B cell (primary cell): ENCODE measurements around the gene UNC5B. TPM values are rescaled to one million over a fixed set of nuclear protein-coding genes. Genes with fewer than 3 reads are reported as not detected.
A peak's percentile ranks its signal among the peaks of the same experiment; 100 is the strongest.

Source experiments
- ATAC-seq: fragments of 200-7000 bp; cut with Tn5 transposase; one replicate; pipeline ENCODE4 v1.10.0; 2021; ENCODE audit warnings: low read depth, mild to moderate bottlenecking, moderate number of reproducible peaks, moderate library complexity
- CTCF ChIA-PET: fragments of 350-600 bp; sonication (Branson Sonifier 250); formaldehyde crosslinking; loops from one replicate; lab custom pipeline; 2021; ENCODE audit warnings: antibody characterized with exemption, inconsistent platforms; lab: Charles Lee
- POLR2A ChIA-PET: fragments of 350-600 bp; sonication (Branson Sonifier 250); formaldehyde crosslinking; loops from one replicate; lab custom pipeline; 2021; ENCODE audit warnings: antibody characterized with exemption; lab: Charles Lee
- DNase-seq: peaks from one replicate; pipeline ENCODE4 v3.0.0; 2013
- H2AFZ ChIP-seq: 2 replicates; pipeline ENCODE4 v1.6.1; 2012; ENCODE audit warnings: mild to moderate bottlenecking, low read depth, low read length; ENCODE audit not compliant: insufficient read depth, poor library complexity, severe bottlenecking
- H3K27ac ChIP-seq, 2 donors: 1 replicate in 1 of 2; 2 replicates in 1 of 2; pipeline ENCODE4 v1.5.1; 2012 to 2013; ENCODE audit warnings: low read length in 2 of 2, mild to moderate bottlenecking in 2 of 2, moderate library complexity in 1 of 2
- H3K27me3 ChIP-seq, 4 experiments: fragments of 200-600 bp in 1 of 4; sonication (generic) in 1 of 4; replicated peaks in 1 of 4; 1 replicate in 2 of 4; 2 replicates in 2 of 4; pipeline versions ENCODE4 v1.6.1 to v1.7.0; 2013 to 2016; ENCODE audit warnings: low read length in 3 of 4, mild to moderate bottlenecking in 2 of 4, mixed read lengths in 1 of 4, moderate library complexity in 1 of 4; ENCODE audit not compliant: insufficient read depth in 4 of 4, control insufficient read depth in 3 of 4; ENCODE audit errors: control extremely low read depth in 1 of 4
- H3K36me3 ChIP-seq, 2 experiments: replicated peaks in 1 of 2; 1 replicate in 1 of 2; 2 replicates in 1 of 2; pipeline versions ENCODE4 v1.6.1 to v1.7.1; 2013; ENCODE audit warnings: low read length in 1 of 2; ENCODE audit not compliant: insufficient read depth in 2 of 2, control insufficient read depth in 1 of 2; ENCODE audit errors: control extremely low read depth in 1 of 2, extremely low read depth in 1 of 2
- H3K4me1 ChIP-seq, 2 donors: fragments of 200-600 bp in 1 of 2; sonication (generic) in 1 of 2; 1 replicate in 1 of 2; 2 replicates in 1 of 2; pipeline versions ENCODE4 v1.5.1 to v1.6.1; 2013 to 2017; ENCODE audit warnings: low read length in 2 of 2; ENCODE audit not compliant: control insufficient read depth in 2 of 2, insufficient read depth in 2 of 2
- H3K4me2 ChIP-seq: replicated peaks from 2 replicates; pipeline ENCODE3; 2012; ENCODE audit warnings: mild to moderate bottlenecking, low read depth, low read length; ENCODE audit not compliant: poor library complexity, severe bottlenecking
- H3K4me3 ChIP-seq, 5 experiments: fragments of 200-600 bp in 1 of 5; sonication (generic) in 1 of 5; 1 replicate in 3 of 5; 2 replicates in 2 of 5; pipeline versions ENCODE4 v1.5.1 to v1.7.0; 2011 to 2016; ENCODE audit warnings: low read length in 4 of 5, mild to moderate bottlenecking in 4 of 5, low read depth in 2 of 5, control low read depth in 1 of 5, moderate library complexity in 1 of 5; ENCODE audit not compliant: insufficient read depth in 1 of 5; ENCODE audit errors: control extremely low read depth in 1 of 5, extremely low read depth in 1 of 5
- H3K79me2 ChIP-seq: fragments of 200-600 bp; sonication (generic); one replicate; pipeline ENCODE4 v1.6.0; 2016; ENCODE audit warnings: low read length; ENCODE audit not compliant: control insufficient read depth, insufficient read depth
- H3K9ac ChIP-seq: fragments of 200-600 bp; sonication (generic); 2 replicates; pipeline ENCODE4 v1.6.1; 2017; ENCODE audit warnings: mild to moderate bottlenecking, low read length, moderate library complexity
- H3K9me3 ChIP-seq, 3 donors: one replicate each; pipeline versions ENCODE4 v1.6.1 to v1.7.1; 2013; ENCODE audit warnings: low read length in 2 of 3; ENCODE audit not compliant: control insufficient read depth in 2 of 3, insufficient read depth in 1 of 3; ENCODE audit errors: control extremely low read depth in 1 of 3
- H4K20me1 ChIP-seq: 2 replicates; pipeline ENCODE4 v1.6.0; 2012; ENCODE audit warnings: mild to moderate bottlenecking, low read length; ENCODE audit not compliant: insufficient read depth, control insufficient read depth, poor library complexity, severe bottlenecking
- H3K27ac Mint-ChIP-seq: one replicate; pipeline ENCODE4 v1.8.0; 2021; ENCODE audit warnings: mixed read lengths
- H3K27me3 Mint-ChIP-seq: one replicate; pipeline ENCODE4 v1.8.0; 2021; ENCODE audit warnings: mixed read lengths
- H3K4me1 Mint-ChIP-seq: one replicate; pipeline ENCODE4 v1.8.0; 2021; ENCODE audit warnings: mixed read lengths
- H3K4me3 Mint-ChIP-seq: one replicate; pipeline ENCODE4 v1.8.0; 2021; ENCODE audit warnings: mixed read lengths
- H3K9me3 Mint-ChIP-seq: one replicate; pipeline ENCODE4 v1.8.0; 2022; ENCODE audit warnings: mixed read lengths; ENCODE audit not compliant: insufficient read depth
- EZH2 ChIP-seq: IDR thresholded peaks from 2 replicates; pipeline ENCODE4 v1.6.1; 2012; ENCODE audit warnings: borderline replicate concordance, low read depth, mild to moderate bottlenecking, moderate library complexity, low read length; ENCODE audit not compliant: insufficient read depth, poor library complexity, severe bottlenecking
- WGBS: methylation state at CpG from one replicate; pipeline ENCODE4 v1.1.5; 2013; ENCODE audit warnings: missing lambda C conversion rate; ENCODE audit not compliant: insufficient coverage; 5-methylcytosine and 5-hydroxymethylcytosine counted together
- intact Hi-C: fragments of 100-400 bp; cut with micrococcal nuclease; formaldehyde crosslinking; loops from one replicate; pipeline ENCODE4 v1.10.0; 2022
- polyA plus RNA-seq: library from polyadenylated mRNA; depleted of rRNA; stranded (reverse); fragments of >200 nt; gene quantifications from 2 replicates; pipeline ENCODE4 v1.2.3, GENCODE V29; 2012
- total RNA-seq, 2 donors: library from RNA; stranded (reverse); fragments of 120-200 nt in 1 of 2; gene quantifications; 1 replicate in 1 of 2; 2 replicates in 1 of 2; pipeline versions ENCODE4 v1.2.3 to v1.2.4, GENCODE V29; 2013 to 2022
- TF ChIP-seq, protein P1 (sequence below): fragments of 200-600 bp; IDR thresholded peaks from one replicate; pipeline ENCODE4 v1.8.0; 2022; ENCODE audit warnings: antibody characterized with exemption, mild to moderate bottlenecking

Gene UNC5B
- total and polyA plus RNA-seq, 2 donors (not counting 1 experiment from before 2014, with no cell fraction given): not detected

- Histone ChIP-seq H3K27ac (peak overlapping the region in 1 of 2 donors; percentile 39), H3K4me2 (peak overlapping the region; percentile 47), H2AFZ (no peak overlapping the region), H3K9ac (no peak overlapping the region), H3K9me3 (no peaks in the 10 kb centered on the region), H3K36me3 (peaks cover 0 to 11% of the 10 kb centered on the region in 2 experiments), H4K20me1 (peaks cover 8% of the 10 kb centered on the region), H3K27me3 (no peaks in the 10 kb centered on the region), H3K79me2 (peaks cover 5% of the 10 kb centered on the region), H3K4me1 (peaks cover 14 to 17% of the 10 kb centered on the region in 2 donors), H3K4me3 (no peak overlapping the region)
- 49% methylated on average over 6 of the region's 9 CpGs for whole genome bisulfite sequencing
- intact Hi-C loops: no loop called here
- ChIA-PET POLR2A (no interaction called here), CTCF (interaction anchor here (1.1 to 9.8 kb wide), 3 partner anchors 19 to 125 kb away, joined by 3 to 40 read pairs (median 6); no protein-coding TSS in a partner anchor)
- peak; percentile 54 for ATAC-seq
- Mint-ChIP-seq H3K4me1 (peaks cover 21% of the 10 kb centered on the region), H3K27ac (peak overlapping the region; percentile 65), H3K9me3 (no peaks in the 10 kb centered on the region), H3K27me3 (no peaks in the 10 kb centered on the region), H3K4me3 (peak overlapping the region; percentile 26)
- TF ChIP-seq EZH2: no peak
- TF ChIP-seq, protein P1, sequence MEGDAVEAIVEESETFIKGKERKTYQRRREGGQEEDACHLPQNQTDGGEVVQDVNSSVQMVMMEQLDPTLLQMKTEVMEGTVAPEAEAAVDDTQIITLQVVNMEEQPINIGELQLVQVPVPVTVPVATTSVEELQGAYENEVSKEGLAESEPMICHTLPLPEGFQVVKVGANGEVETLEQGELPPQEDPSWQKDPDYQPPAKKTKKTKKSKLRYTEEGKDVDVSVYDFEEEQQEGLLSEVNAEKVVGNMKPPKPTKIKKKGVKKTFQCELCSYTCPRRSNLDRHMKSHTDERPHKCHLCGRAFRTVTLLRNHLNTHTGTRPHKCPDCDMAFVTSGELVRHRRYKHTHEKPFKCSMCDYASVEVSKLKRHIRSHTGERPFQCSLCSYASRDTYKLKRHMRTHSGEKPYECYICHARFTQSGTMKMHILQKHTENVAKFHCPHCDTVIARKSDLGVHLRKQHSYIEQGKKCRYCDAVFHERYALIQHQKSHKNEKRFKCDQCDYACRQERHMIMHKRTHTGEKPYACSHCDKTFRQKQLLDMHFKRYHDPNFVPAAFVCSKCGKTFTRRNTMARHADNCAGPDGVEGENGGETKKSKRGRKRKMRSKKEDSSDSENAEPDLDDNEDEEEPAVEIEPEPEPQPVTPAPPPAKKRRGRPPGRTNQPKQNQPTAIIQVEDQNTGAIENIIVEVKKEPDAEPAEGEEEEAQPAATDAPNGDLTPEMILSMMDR: no peak
- peak; percentile 53 for DNase-seq
These were observed 120.9 kb downstream of the UNC5B start for GRCh38 chr10:71333129-71333887.

DNA sequence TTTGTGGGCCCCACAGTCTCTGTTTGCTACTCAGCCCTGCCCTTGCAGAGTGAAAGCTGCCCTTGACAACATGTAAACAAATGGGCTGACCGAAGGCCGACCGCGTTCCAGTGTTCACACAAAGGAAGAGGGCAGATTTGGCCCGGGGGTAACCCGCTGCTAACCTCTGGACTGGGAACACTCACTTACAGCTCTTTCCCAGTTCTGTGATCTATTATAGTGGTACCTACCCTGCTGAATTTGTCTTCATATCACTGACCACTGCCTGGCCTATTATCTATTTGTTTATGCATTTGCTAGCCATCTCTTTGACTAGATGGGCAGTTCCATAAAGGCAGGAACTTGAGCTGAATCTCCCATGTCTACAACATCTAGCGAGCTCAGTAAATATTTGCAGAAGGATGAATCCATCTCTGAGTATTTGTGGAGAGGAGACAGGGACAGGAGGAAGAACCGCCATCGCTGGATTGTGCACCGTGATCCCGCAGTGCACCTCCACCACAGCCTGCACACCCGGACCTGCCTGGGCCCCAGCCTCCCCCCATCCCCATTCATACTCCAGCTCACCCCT, 121.9 kb downstream of the UNC5B start:
- H3K27me3 ChIP-seq: no peaks in the 10 kb centered on the region
- no peak overlapping the region for H2AFZ ChIP-seq
- Mint-ChIP-seq H3K4me3 (no peak overlapping the region), H3K27ac (no peak overlapping the region), H3K27me3 (no peaks in the 10 kb centered on the region), H3K9me3 (no peaks in the 10 kb centered on the region), H3K4me1 (peaks cover 21% of the 10 kb centered on the region)
- no peak overlapping the region for H3K4me2 ChIP-seq
- no peak for DNase-seq
- H3K27ac ChIP-seq: no peak overlapping the region
- H3K4me1 ChIP-seq: peaks cover 14 to 17% of the 10 kb centered on the region in 2 donors
- intact Hi-C loops: no loop called here
- H3K79me2 ChIP-seq: peaks cover 5% of the 10 kb centered on the region
- no peak overlapping the region for H3K4me3 ChIP-seq
- ChIA-PET POLR2A (interaction anchor here (0.7 kb wide), 1 partner anchor 1542 kb away, joined by 4 read pairs; no protein-coding TSS in a partner anchor), CTCF (interaction anchor here (1.1 to 9.8 kb wide), 3 partner anchors 9 to 50 kb away, joined by 3 to 40 read pairs (median 4); no protein-coding TSS in a partner anchor)
- H3K36me3 ChIP-seq: peaks cover 0 to 12% of the 10 kb centered on the region in 2 experiments
- H4K20me1 ChIP-seq: peaks cover 8% of the 10 kb centered on the region
- H3K9me3 ChIP-seq: no peaks in the 10 kb centered on the region
- 98% methylated on average over 8 of the region's 12 CpGs for WGBS
- ATAC-seq: no peak
- TF ChIP-seq EZH2: no peak
- TF ChIP-seq, protein P1: no peak
- H3K9ac ChIP-seq: no peak overlapping the region
